ENCODE measurements around the gene PTGDR.

Gene PTGDR

GRCh38 chr14:52272375-52272774 is 4.9 kb downstream of the PTGDR start:
- TF ChIP-seq ZNF274 (IDR thresholded peaks at IDR 0.05; ENCODE audit: low read depth, low read length): no peak
- H3K4me3 ChIP-seq (ENCODE audit: low read length): no peak overlapping the region

GRCh38 chr14:52275372-52275771 is 7.9 kb downstream of the PTGDR start:
- no peak overlapping the region for H3K4me3 ChIP-seq (ENCODE audit: low read length)
- TF ChIP-seq ZNF274 (IDR thresholded peaks at IDR 0.05; ENCODE audit: low read depth, low read length): no peak

DNA sequence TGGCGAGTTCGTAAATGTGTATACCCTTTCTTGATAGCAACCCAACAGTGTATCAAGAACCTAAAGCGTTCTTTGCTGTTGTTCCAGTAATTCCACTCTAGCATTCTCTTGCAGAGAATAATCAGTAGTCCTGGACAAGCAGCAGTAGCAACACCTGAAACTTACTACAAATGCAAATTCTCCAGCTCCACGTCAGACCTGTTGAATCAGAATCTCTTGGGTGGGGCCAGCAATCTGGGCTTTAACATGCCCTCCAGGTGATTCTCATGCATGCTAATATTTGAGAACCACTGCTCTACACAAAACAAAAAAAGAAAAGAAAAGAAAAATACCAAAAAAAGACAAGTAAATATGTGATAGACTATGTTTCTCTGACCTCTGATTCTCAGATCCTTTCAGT is 10.1 kb downstream of the PTGDR start:
- TF ChIP-seq ZNF274 (IDR thresholded peaks at IDR 0.05; ENCODE audit: low read depth, low read length): no peak

GRCh38 chr14:52279408-52279807 is 11.9 kb downstream of the PTGDR start:
- H3K4me3 ChIP-seq (ENCODE audit: low read length): no peak overlapping the region
- TF ChIP-seq ZNF274 (IDR thresholded peaks at IDR 0.05; ENCODE audit: low read depth, low read length): no peak

More for the DNA sequence above, 10.1 kb downstream of the PTGDR start:
- no peak overlapping the region for H3K4me3 ChIP-seq (ENCODE audit: low read length)

- no peak overlapping the region for H3K4me3 ChIP-seq (ENCODE audit: low read length)
- TF ChIP-seq ZNF274 (IDR thresholded peaks at IDR 0.05; ENCODE audit: low read depth, low read length): no peak
Observed at GRCh38 chr14:52283099-52283498, 15.6 kb downstream of the PTGDR start.

DNA sequence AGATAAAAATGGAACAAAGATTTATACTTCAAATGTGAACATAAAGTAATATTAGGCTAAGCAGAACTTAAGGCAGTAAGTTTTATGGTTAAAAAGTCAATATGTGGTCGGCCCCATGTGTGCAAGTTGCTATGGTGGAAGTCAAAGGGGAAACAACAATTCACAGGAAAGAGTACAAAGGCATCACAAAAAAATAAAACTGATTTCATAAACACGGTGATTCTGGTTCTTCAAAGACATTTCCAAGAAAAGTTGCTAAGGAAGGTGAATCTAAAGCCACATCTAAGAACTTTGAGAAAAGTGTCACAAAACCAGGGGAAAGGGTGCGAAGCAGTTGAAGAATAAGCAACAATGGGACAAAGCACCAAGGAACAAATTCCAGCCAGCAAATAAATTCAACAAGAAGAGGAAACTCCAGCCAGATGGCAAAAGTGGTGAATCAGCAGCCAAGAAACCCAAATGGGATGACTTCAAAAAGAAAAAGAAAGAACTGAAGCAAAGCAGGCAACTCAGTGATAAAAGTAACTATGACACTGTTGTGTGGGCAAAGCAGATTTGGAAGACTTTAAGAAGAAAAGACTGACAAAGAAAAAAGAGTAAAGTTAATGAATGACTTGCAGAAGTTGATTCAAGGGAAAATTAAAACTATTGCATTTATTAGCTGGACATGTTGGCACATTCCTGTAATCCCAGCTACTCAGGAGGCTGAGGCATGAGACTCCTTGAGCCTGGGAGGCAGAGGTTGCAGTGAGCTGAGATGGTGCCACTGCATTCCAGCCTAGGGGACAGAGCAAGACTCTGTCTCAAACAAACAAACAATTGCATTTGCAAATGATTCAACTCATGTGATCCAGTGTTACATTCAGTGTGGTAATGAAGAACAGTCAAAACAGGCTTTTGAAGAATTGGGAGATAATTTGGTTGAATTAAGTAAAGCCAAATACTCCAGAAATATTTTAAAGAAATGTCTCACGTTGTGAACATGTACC is 19.5 kb downstream of the PTGDR start:
- no peak for TF ChIP-seq ZNF274 (IDR thresholded peaks at IDR 0.05; ENCODE audit: low read depth, low read length)
- H3K4me3 ChIP-seq (ENCODE audit: low read length): no peak overlapping the region

DNA sequence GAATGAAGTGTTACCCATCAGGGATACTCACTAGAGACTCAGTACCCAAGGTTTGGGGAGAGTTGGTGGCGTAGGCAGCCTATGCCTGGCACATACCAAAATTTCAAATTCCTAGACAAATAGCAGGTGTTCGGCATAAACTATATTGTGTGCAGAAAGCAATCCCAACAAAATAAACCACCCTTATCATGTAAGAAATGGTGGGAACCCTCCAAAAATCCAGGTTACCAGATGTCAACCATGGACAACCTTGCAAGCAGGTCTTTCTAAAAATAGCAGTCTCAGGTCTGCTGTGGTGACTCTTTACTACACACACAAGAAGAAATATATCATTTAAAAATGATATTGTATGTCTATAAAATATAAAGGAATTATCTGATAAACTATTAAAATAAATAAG is 28.9 kb downstream of the PTGDR start:
- TF ChIP-seq ZNF274 (IDR thresholded peaks at IDR 0.05; ENCODE audit: low read depth, low read length): no peak
- H3K4me3 ChIP-seq (ENCODE audit: low read length): no peak overlapping the region

DNA sequence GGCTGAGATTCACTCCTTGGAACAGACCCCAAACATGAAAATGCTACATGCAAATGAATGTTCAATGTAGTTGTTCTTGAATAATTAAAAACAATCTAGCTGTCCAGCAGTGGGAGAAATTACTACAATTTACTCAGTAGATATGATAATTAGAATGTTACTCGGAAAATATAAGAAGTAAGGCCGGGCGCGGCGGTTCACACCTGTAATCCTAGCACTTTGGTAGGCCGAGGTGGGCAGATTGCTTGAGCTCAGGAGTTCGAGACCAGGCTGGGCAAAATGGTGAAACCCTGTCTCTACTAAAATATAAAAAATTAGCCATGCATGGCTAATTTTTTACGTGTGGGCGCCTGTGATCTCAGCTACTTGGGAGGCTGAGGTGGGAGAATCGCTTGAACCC is 31.3 kb downstream of the PTGDR start:
- H3K4me3 ChIP-seq (ENCODE audit: low read length): no peak overlapping the region
- no peak for TF ChIP-seq ZNF274 (IDR thresholded peaks at IDR 0.05; ENCODE audit: low read depth, low read length)

DNA sequence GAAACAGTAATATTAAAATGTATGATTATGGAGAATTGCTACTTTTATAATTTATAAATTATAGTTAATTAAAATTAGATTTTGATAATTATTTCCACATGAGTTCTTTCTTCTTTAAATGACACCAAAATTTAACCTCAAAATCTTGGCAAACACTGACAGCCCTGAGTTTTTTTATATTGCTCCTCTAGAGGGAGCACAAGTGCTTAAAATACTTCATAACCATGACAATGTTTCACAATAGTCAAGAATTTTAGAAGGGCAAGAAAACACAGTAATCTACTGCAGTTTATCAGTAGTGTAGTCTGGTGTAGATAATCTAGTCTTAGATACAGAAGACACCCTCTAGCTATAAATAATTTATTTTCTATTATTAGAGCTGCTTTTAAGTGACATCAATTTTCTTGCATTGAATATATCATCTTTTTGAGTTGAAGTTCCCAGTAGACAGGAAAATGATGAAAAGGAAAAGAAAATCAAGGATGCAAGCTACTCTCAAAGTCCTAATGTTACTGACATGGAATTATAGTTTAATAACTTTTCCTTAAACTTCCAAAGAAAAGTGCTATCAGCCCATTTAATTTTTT is 32.3 kb downstream of the PTGDR start:
- no peak for TF ChIP-seq ZNF274 (IDR thresholded peaks at IDR 0.05; ENCODE audit: low read depth, low read length)
- no peak overlapping the region for H3K4me3 ChIP-seq (ENCODE audit: low read length)

DNA sequence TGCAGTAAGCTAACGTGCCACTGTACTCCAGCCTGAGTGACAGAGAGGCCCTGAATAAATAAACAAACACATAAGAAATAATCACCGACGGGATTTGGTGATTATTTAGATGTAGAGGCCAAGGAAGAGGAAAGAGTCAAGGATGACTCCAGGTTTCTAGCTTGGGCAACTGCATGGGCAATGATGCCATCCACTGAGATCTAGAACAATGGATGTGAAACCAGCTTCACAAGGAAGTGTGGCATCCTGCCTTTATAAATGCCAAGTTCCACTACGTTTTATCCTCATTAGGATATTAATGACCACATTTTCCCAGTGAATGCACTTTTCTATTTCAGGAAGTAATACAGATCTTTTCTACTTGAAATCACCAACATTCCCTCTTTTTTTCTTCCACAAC is 35.7 kb downstream of the PTGDR start:
- TF ChIP-seq ZNF274 (IDR thresholded peaks at IDR 0.05; ENCODE audit: low read depth, low read length): no peak
- H3K4me3 ChIP-seq (ENCODE audit: low read length): no peak overlapping the region

DNA sequence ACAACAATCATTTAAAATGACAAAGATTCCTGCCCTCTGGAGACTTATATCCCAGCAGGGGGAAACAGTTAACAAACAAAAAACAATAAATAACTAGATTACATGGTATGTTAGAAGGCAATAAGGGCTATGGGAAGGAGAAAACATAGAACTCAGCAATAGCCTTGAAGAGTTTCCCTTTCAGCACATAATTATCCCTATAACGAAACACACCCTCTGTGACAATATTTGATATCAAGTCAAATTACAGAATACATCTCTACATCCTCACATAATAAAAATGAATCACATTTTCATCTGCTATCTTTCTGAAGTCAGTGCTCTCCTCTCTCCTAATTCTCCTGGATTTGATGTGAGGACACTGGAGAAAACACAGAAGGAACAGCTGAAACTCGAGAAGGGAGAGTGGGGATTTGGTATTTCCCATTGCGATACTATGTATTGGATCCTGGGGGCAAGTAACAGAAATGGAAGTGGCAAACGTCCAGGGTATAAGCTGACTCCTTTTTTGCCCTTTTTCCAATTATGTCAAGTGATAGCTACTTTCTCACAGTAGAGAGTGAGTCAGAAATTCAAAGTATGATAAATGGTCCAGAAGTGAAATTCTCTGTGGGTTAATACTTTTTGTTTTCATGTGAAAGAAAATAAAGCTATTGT is 36.9 kb downstream of the PTGDR start:
- TF ChIP-seq ZNF274 (IDR thresholded peaks at IDR 0.05; ENCODE audit: low read depth, low read length): no peak

DNA sequence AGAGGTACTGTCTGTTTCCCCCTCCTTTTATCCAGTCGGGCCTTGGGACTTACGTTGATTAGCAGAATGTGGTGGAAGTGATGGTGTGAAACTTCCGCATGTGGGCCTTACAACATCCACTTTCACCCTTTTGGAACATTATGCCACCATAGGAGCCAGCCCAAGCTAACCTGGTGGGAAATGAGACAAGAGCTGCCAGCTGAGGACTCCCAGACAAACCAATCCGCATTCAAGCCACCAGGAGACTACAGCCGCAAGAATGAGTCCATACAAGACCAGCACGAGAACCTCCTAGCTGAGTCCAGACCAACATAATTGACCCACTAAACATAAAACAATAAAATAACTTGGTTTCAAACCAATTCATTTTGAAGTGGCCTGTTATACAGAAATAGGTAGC is 37.5 kb downstream of the PTGDR start:
- TF ChIP-seq ZNF274 (IDR thresholded peaks at IDR 0.05; ENCODE audit: low read depth, low read length): no peak
- H3K4me3 ChIP-seq (ENCODE audit: low read length): no peak overlapping the region

More for the DNA sequence above, 36.9 kb downstream of the PTGDR start:
- no peak overlapping the region for H3K4me3 ChIP-seq (ENCODE audit: low read length)

- H3K4me3 ChIP-seq (ENCODE audit: low read length): no peak overlapping the region
- TF ChIP-seq ZNF274 (IDR thresholded peaks at IDR 0.05; ENCODE audit: low read depth, low read length): no peak
Observed at GRCh38 chr14:52307376-52307775, 39.9 kb downstream of the PTGDR start.

- no peak overlapping the region for H3K4me3 ChIP-seq (ENCODE audit: low read length)
- TF ChIP-seq ZNF274 (IDR thresholded peaks at IDR 0.05; ENCODE audit: low read depth, low read length): no peak
Observed at GRCh38 chr14:52307905-52308304, 40.4 kb downstream of the PTGDR start.

DNA sequence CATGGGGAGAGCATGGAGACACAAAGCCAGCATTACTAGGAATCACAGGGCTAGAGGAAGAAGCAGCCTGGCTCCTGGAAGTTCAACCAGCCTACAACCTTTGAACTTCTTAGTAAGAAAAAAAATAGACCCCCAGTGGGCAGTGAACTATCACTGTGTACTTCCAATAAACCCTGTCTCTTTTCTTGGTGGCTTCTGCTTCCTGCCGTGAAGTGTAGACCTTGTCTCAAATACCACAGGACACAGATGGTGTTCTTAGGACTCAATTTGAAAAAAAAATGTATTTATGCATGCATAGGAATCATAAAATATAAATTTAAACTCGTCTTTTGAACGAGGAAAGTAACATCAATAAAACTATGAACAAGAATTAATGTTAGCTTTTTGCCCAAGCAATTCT is 43.0 kb downstream of the PTGDR start:
- no peak for TF ChIP-seq ZNF274 (IDR thresholded peaks at IDR 0.05; ENCODE audit: low read depth, low read length)
- H3K4me3 ChIP-seq (ENCODE audit: low read length): no peak overlapping the region
